ENCODE measurements around the gene ISG20.

GRCh38 chr15:88606070-88606794 lies 32.6 kb upstream of the ISG20 start:
- TF ChIP-seq CTCF (IDR thresholded peaks at IDR 0.05) (no peak), ZFX (IDR thresholded peaks at IDR 0.05; ENCODE audit: borderline replicate concordance) (no peak)

Data from 22Rv1 (cell line).